ENCODE data around the gene APBB3.

Gene APBB3

GRCh38 chr5:140611020-140611521, 46.7 kb upstream of the APBB3 start:
- TF ChIP-seq PATZ1 (CRISPR knock-in tag; IDR thresholded peaks at IDR 0.05; ENCODE audit: borderline replicate concordance) (no peak), ZNF565 (CRISPR knock-in tag; conservative IDR thresholded peaks at IDR 0.05; ENCODE audit: low read depth) (no peak), BACH2 (CRISPR knock-in tag; IDR thresholded peaks at IDR 0.05; ENCODE audit: borderline replicate concordance) (no peak), OSR1 (CRISPR knock-in tag; IDR thresholded peaks at IDR 0.05) (no peak), ZNF70 (CRISPR knock-in tag; IDR thresholded peaks at IDR 0.05) (no peak), TOX (CRISPR knock-in tag; IDR thresholded peaks at IDR 0.05; ENCODE audit: borderline replicate concordance) (no peak), GLIS3 (CRISPR knock-in tag; IDR thresholded peaks at IDR 0.05) (no peak), ISL1 (CRISPR knock-in tag; IDR thresholded peaks at IDR 0.05) (no peak), RARB (CRISPR knock-in tag; IDR thresholded peaks at IDR 0.05) (no peak), PPARA (CRISPR knock-in tag; IDR thresholded peaks at IDR 0.05; ENCODE audit: borderline replicate concordance) (no peak), CSRNP3 (CRISPR knock-in tag; IDR thresholded peaks at IDR 0.05) (no peak), ZFP30 (CRISPR knock-in tag; IDR thresholded peaks at IDR 0.05) (no peak), ZC3H10 (CRISPR knock-in tag; IDR thresholded peaks at IDR 0.05) (no peak), ZNF8 (CRISPR knock-in tag; IDR thresholded peaks at IDR 0.05) (no peak), ZFP3 (CRISPR knock-in tag; IDR thresholded peaks at IDR 0.05) (no peak), CSDC2 (CRISPR knock-in tag; IDR thresholded peaks at IDR 0.05) (no peak), ESRRG (CRISPR knock-in tag; IDR thresholded peaks at IDR 0.05) (no peak)
- TF ChIP-seq, protein P1, sequence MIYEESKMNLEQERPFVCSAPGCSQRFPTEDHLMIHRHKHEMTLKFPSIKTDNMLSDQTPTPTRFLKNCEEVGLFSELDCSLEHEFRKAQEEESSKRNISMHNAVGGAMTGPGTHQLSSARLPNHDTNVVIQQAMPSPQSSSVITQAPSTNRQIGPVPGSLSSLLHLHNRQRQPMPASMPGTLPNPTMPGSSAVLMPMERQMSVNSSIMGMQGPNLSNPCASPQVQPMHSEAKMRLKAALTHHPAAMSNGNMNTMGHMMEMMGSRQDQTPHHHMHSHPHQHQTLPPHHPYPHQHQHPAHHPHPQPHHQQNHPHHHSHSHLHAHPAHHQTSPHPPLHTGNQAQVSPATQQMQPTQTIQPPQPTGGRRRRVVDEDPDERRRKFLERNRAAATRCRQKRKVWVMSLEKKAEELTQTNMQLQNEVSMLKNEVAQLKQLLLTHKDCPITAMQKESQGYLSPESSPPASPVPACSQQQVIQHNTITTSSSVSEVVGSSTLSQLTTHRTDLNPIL (CRISPR knock-in tag; IDR thresholded peaks at IDR 0.05; ENCODE audit: low read depth) = no peak
- ATAC-seq = no peak

DNA sequence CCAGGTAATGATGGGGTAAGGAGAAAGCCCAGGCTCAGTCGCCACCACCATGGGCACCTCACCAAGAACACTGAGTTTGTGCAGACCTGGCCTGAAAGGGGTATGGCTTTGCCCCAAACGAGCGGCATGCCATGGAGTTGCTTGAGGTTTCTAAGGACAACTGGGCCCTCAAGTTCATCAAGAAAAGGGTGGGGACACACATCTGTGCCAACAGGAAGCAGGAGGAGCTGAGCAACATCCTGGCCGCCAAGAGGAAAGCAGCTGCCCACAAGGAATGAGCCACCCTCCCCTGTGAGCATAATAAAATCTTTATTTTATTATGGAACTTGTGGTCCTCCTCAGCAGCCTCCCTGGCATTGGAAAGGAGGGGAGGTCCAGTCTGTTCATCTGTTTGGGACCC, 44.7 kb upstream of the APBB3 start:
- ATAC-seq = no peak
- TF ChIP-seq OSR1 (CRISPR knock-in tag; IDR thresholded peaks at IDR 0.05) (no peak), ZC3H10 (CRISPR knock-in tag; IDR thresholded peaks at IDR 0.05) (no peak), TSHZ2 (CRISPR knock-in tag; IDR thresholded peaks at IDR 0.05) (no peak), ISL1 (CRISPR knock-in tag; IDR thresholded peaks at IDR 0.05) (no peak), ZNF70 (CRISPR knock-in tag; IDR thresholded peaks at IDR 0.05) (no peak)
- TF ChIP-seq, protein P1 (CRISPR knock-in tag; IDR thresholded peaks at IDR 0.05; ENCODE audit: low read depth) = no peak

DNA sequence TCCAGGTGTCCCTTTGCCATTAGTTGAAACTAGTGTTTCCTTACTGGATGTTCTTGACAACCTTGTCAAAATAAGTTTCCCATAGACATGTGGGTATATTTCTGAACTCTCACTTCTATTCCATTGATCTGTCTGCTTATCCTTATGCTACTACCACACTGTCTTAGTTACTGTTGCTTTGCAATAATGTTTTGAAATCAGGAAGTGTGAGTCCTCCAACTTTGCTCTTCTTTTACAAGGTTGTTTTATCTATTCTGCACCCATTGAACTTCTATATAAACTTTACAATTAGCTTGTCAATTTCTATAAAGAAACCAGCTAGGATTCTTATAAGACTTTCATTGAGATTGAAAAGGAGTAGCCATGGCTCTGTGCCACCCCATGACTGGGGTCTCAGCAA, 44.3 kb upstream of the APBB3 start:
- no peak for ATAC-seq
- TF ChIP-seq PPARA (CRISPR knock-in tag; IDR thresholded peaks at IDR 0.05; ENCODE audit: borderline replicate concordance) = no peak
- TF ChIP-seq OSR1 (CRISPR knock-in tag; IDR thresholded peaks at IDR 0.05) = no peak
- TF ChIP-seq SNAI2 (CRISPR knock-in tag; IDR thresholded peaks at IDR 0.05) = no peak
- no peak for TF ChIP-seq ZNF8 (CRISPR knock-in tag; IDR thresholded peaks at IDR 0.05)
- no peak for TF ChIP-seq GLIS3 (CRISPR knock-in tag; IDR thresholded peaks at IDR 0.05)
- TF ChIP-seq TSHZ2 (CRISPR knock-in tag; IDR thresholded peaks at IDR 0.05) = no peak
- no peak for TF ChIP-seq CSRNP3 (CRISPR knock-in tag; IDR thresholded peaks at IDR 0.05)
- TF ChIP-seq TOX (CRISPR knock-in tag; IDR thresholded peaks at IDR 0.05; ENCODE audit: borderline replicate concordance) = no peak
- no peak for TF ChIP-seq ZFP30 (CRISPR knock-in tag; IDR thresholded peaks at IDR 0.05)
- TF ChIP-seq ZFP3 (CRISPR knock-in tag; IDR thresholded peaks at IDR 0.05) = no peak
- no peak for TF ChIP-seq BACH2 (CRISPR knock-in tag; IDR thresholded peaks at IDR 0.05; ENCODE audit: borderline replicate concordance)
- TF ChIP-seq ZNF565 (CRISPR knock-in tag; conservative IDR thresholded peaks at IDR 0.05; ENCODE audit: low read depth) = no peak
- TF ChIP-seq, protein P2, sequence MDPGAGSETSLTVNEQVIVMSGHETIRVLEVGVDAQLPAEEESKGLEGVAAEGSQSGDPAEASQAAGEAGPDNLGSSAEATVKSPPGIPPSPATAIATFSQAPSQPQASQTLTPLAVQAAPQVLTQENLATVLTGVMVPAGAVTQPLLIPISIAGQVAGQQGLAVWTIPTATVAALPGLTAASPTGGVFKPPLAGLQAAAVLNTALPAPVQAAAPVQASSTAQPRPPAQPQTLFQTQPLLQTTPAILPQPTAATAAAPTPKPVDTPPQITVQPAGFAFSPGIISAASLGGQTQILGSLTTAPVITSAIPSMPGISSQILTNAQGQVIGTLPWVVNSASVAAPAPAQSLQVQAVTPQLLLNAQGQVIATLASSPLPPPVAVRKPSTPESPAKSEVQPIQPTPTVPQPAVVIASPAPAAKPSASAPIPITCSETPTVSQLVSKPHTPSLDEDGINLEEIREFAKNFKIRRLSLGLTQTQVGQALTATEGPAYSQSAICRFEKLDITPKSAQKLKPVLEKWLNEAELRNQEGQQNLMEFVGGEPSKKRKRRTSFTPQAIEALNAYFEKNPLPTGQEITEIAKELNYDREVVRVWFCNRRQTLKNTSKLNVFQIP (CRISPR knock-in tag; IDR thresholded peaks at IDR 0.05; ENCODE audit: borderline replicate concordance, low read depth) = no peak
- TF ChIP-seq ZNF70 (CRISPR knock-in tag; IDR thresholded peaks at IDR 0.05) = no peak
- no peak for TF ChIP-seq ZC3H10 (CRISPR knock-in tag; IDR thresholded peaks at IDR 0.05)

All from SK-N-SH treated with all-trans-retinoic acid at 6 μM for 48 hours (cell line).